A549 treated with Mapracorat at 1 μM for 4 hours (cell line): Measurements from ENCODE around the gene DCUN1D5. TPM values are rescaled to one million over a fixed set of nuclear protein-coding genes. Genes with fewer than 3 reads are reported as not detected.

Source experiments
- total RNA-seq: library from RNA; stranded (reverse); fragments of 200-300 nt; extraction: Qiagen RNA extraction; gene quantifications from 5 replicates; pipeline ENCODE4 v1.2.3, GENCODE V29; 2022

The DCUN1D5 gene
- 59.8 to 67.3 TPM (median 63.2 TPM) in 5 replicates for total RNA-seq

GRCh38 chr11:103091801-103092524 lies at the start of gene DCUN1D5:
DCUN1D5 (minus strand) TSS chr11:103092160; CDS start chr11:103091872, 288 bp downstream.

GRCh38 chr11:103108933-103109817 lies 17.2 kb upstream of the DCUN1D5 start, which contains the start of gene DYNC2H1:
DYNC2H1 (plus strand) TSS chr11:103109426; CDS start chr11:103109575, 149 bp downstream.

Other genes starting within 250 kb of the DCUN1D5 start
- 0.13 to 0.48 TPM in 2 of 5 replicates, not detected in the others for gene MMP3, start 248.6 kb downstream of the DCUN1D5 start, total RNA-seq
- 0.07 to 0.11 TPM (median 0.10 TPM) in 4 of 5 replicates, not detected in the other for gene MMP12, start 217.2 kb downstream of the DCUN1D5 start, total RNA-seq
- not detected in 5 replicates for gene MMP13, start 136.4 kb downstream of the DCUN1D5 start, total RNA-seq
- 5.3 to 6.7 TPM (median 6.2 TPM) in 5 replicates for gene DYNC2H1, start 17.3 kb upstream of the DCUN1D5 start, total RNA-seq